HG03521 (cell line): ENCODE measurements around the gene CIB2.

Experiments
- ATAC-seq: cut with Tn5 transposase; IDR thresholded peaks from one replicate; pipeline ENCODE4 v1.9.1; 2021; ENCODE audit warnings: mild to moderate bottlenecking, moderate library complexity; ENCODE audit not compliant: unreplicated experiment

Gene CIB2

GRCh38 chr15:78109156-78109555 lies 22.1 kb downstream of the CIB2 start:
- ATAC-seq, result no peak

- peak; percentile 36 for ATAC-seq
Observed at GRCh38 chr15:78108300-78109084, 22.8 kb downstream of the CIB2 start.

- ATAC-seq, result no peak
Observed at GRCh38 chr15:78107471-78107870, 23.8 kb downstream of the CIB2 start.

GRCh38 chr15:78105476-78106241 lies 25.6 kb downstream of the CIB2 start:
- no peak for ATAC-seq

GRCh38 chr15:78104566-78105475 lies 26.4 kb downstream of the CIB2 start:
- ATAC-seq, result no peak

GRCh38 chr15:78104119-78104479 lies 27.1 kb downstream of the CIB2 start:
- ATAC-seq, result no peak

GRCh38 chr15:78103406-78104118 lies 27.7 kb downstream of the CIB2 start:
- ATAC-seq, result peak; percentile 72

GRCh38 chr15:78102741-78103140 lies 28.5 kb downstream of the CIB2 start:
- no peak for ATAC-seq

- no peak for ATAC-seq
Observed at GRCh38 chr15:78102211-78102610, 29.0 kb downstream of the CIB2 start.

- ATAC-seq, result no peak
Observed at GRCh38 chr15:78101423-78102105, 29.7 kb downstream of the CIB2 start.

- no peak for ATAC-seq
Observed at GRCh38 chr15:78100886-78101285, 30.4 kb downstream of the CIB2 start.

- no peak for ATAC-seq
Observed at GRCh38 chr15:78098131-78098755, 33.0 kb downstream of the CIB2 start.

- ATAC-seq, result no peak
Observed at GRCh38 chr15:78097667-78098066, 33.6 kb downstream of the CIB2 start.

- no peak for ATAC-seq
Observed at GRCh38 chr15:78093242-78094020, 37.8 kb downstream of the CIB2 start.

- no peak for ATAC-seq
Observed at GRCh38 chr15:78092261-78093041, 38.8 kb downstream of the CIB2 start, which contains the start of gene SH2D7. TSS of gene SH2D7 (plus strand) at chr15:78092561. CDS start at chr15:78092585, 24 bp downstream.

- no peak for ATAC-seq
Observed at GRCh38 chr15:78090422-78091063, 40.7 kb downstream of the CIB2 start.

GRCh38 chr15:78088773-78089080 lies 42.5 kb downstream of the CIB2 start:
- ATAC-seq, result no peak
